GM21528 (cell line): Measurements from ENCODE around the gene P2RY12.
A peak's percentile ranks its signal among the peaks of the same experiment; 100 is the strongest.
"Not testable (repeated sequence)": the region's sequence is repeated elsewhere in the genome, so short reads cannot be mapped to it uniquely, and the experiment has no call there.

Experiments
- ATAC-seq: cut with Tn5 transposase; IDR thresholded peaks from one replicate; pipeline ENCODE4 v1.9.1; 2021; ENCODE audit warnings: mild to moderate bottlenecking, moderate library complexity; ENCODE audit not compliant: unreplicated experiment, low FRiP score

The P2RY12 gene

GRCh38 chr3:151393941-151394340, 9.4 kb upstream of the P2RY12 start:
- ATAC-seq: no peak

DNA sequence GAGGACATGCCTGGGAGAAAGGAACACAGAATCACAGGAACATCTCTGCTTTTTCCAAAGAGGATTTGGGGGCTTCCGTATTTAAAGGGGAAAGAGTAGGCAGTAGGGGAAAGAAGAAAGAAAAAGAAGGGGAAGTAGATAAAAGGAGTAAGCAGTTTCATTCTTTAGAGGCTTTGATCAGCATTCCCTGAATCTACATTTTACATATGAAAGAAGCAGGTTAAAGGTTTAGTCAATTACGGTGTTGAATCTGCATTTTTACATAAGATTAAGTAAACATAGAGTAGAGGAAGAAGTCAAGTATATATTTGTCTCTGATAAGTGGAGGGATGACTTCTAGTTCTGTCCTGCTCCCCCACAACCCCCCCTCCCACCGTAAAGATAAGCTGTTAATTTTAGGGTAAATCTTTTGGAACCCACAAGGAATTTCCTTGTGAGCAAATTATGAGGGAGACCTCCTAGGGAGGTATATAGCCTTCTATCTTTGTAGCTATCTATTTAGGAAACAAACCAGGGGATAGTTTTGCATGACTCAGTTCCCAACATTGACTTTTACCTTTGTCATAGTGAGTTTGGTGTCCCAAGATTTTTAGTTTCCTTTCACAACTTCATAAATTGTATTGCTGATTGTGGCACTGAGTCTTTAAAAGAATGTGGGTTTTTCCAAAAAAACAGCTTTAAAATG, 8.7 kb upstream of the P2RY12 start:
- ATAC-seq: no peak

GRCh38 chr3:151392191-151392590, 7.6 kb upstream of the P2RY12 start:
- not testable (repeated sequence) for ATAC-seq

DNA sequence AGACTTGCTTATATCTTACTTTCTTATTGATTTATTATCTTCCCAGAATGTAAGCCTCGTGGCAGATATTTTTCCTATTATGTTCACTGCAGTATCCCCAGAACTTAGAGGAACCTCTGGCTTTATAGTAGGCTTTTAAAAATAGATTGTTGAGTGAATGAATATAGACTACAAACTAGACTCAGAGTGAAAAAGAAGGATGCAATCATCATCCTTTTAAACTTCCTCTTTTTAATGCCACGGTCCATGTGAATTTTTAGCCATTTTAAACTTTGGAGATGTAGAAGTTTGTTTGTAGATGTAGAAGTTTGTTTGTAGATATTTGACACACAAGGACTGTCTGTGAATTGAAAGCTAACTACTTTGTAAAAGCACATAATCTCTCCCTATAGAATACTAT, 7.2 kb upstream of the P2RY12 start:
- no peak for ATAC-seq

GRCh38 chr3:151387842-151388241, 3.3 kb upstream of the P2RY12 start:
- ATAC-seq: no peak

DNA sequence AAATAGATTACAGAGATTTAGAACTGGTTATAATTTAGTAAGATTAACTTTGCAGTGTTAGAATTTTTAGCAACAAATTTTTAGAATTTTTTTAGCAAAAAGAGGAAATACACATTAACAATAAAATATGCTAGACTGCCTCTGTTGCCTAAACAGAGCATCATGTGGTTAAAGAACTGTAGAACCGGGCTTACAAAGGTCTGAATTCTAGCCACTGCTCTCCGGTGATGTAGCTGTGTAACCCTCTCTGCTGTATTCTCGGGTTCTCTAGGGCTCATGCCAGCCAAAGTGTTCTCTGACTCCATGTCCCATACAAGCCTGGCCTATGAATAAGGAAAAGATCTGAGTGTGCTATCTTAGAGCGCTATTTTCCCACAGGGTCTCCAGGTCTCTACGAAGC, 2.9 kb upstream of the P2RY12 start:
- no peak for ATAC-seq

DNA sequence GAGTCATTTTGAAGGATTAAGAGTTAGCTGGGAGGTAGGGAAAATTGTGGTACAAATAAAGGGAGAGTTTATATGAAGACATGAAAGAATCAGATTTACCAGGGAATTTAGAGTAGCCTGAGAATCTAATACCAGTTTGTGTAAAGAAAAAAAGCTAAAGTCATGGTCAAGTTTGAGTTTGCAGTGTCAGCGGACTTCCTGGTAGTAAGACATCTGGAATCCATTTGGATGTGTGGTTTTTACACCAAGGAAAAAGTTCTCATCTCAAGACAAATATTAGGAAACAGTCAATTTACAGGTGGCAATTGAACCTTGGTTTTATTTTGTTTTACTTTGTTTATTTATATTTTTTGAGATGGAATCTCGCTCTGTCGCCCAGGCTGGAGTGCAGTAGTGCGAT, 1.5 kb upstream of the P2RY12 start:
- no peak for ATAC-seq

- ATAC-seq: peak; percentile 50
Measured at GRCh38 chr3:151383956-151384355, 597 bp downstream of the P2RY12 start.

- ATAC-seq: no peak
Measured at GRCh38 chr3:151383111-151383510, 1.4 kb downstream of the P2RY12 start.

- ATAC-seq: peak; percentile 49
Measured at GRCh38 chr3:151382671-151383070, 1.9 kb downstream of the P2RY12 start.

DNA sequence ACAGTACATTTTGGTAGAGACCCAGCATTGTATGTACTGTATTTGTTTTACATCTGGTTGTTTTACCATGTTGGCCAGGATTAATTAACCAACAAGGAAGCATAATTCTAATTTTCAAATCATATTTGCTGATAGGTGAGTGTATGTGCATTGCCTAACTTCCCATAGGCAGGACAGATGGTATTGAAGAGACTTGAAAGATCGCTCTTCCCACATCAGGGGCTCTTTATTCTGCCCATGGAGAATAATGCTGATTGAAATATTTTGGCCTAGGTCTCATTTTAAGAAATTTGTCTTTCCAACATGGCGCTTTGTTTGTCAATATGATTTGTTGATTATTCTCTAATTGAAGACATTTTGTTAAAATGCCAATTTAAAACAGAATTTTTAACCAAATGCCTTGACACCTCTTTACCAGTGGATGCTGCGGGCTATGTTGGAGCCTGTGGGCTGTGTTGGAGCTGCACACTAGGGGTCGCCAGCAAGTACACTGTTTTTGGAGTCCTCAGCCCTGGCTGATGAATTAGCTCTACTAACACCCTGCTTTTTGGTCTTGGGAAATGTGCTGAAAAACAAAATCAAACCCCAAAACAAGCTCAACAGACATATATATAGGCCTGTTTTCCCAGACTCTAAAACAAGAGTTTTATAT, 5.3 kb downstream of the P2RY12 start:
- ATAC-seq: no peak

GRCh38 chr3:151377768-151378385, 6.7 kb downstream of the P2RY12 start:
- no peak for ATAC-seq

DNA sequence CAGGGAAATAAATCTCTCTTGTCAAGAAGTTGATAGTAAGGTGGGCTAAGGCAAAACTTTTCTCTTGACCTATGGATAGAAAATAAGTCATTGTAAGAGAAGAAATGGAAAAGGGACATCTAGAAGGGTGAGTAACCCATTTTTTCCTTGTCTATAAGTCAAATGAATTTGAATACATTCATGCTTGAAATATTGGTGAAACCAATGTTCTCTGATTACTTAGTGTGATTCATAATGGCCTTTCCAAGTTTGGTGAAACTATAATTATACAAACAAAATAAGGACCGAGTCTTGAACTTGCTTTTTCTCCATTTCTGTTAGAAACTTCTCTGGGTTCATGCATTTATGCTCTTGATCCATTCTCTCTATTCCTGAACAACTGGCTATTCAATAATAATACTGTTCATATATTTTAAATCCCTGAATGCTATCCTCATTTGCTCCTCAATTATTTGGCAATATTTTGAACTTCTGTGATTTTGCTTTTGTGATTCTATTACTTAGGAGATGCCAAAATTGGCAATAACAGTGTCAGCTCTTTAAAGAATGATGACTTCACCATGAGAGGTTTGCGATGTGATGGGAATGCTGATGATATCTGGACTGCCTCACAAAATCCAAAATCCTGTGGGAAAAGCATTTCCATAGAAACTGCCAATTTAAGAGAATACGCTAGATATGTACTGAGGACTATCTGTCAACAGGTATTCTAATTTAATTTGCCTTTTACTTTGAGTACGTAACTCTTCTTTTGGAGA, 12.3 kb downstream of the P2RY12 start:
- ATAC-seq: no peak

DNA sequence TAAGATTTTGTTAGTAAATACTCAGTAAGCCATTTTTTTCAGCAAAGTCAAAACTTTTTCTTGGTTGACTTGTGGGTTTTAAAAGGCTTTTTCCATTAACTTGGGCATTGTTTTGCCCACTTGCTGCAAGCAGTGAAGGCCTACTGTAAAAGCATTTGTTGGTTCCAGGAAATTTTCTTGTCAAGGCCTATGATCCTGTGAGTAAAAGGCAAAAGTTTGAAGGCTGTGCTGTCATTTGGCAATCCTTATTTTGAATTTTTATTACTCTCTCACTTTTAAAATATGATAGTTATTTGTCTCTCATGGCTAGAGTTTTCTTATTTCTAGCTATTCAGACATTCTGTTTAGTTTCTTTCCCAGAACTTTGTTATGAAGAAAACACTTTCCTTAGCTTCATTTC, 13.0 kb downstream of the P2RY12 start:
- no peak for ATAC-seq

DNA sequence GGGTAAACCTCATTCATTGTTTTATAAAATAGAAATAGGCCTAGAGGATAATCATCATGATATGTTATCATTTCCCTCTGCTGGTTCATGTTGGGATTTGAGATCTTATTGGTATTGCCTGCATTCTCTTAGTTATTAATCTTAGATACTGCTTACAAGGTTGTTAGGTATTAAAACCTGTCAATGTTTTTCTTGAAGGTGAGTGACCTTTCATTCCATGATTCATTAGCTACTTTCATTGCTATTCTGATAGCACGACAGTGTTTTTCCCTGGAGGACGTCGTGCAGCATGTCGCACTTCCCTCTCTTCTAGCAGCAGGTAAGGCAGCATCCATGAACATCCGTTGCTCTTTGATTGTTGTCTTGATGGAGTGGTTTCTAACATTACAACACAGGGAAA, 17.1 kb downstream of the P2RY12 start:
- no peak for ATAC-seq

- ATAC-seq: no peak
Measured at GRCh38 chr3:151366993-151367392, 17.6 kb downstream of the P2RY12 start.

DNA sequence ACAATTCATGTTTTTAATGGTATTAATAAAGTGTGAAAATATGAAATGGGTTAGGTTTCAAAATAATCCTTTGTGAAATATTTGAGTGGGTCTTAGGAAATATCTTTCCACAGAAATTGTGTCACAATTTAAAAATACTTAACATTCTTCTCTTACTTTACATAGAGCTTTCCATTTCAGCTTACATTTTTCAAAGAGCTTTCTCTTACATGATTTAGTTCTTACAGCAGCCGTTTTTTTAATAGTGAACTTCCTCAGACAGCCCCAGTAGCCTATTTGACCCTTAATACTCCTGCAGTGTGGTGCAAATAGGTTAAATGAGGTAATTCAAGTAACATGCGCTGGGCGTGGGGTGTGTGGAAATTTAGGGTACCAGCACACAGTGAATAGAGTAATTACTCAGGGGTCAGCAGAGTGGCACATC, 21.8 kb downstream of the P2RY12 start:
- no peak for ATAC-seq

GRCh38 chr3:151357463-151357850, 27.1 kb downstream of the P2RY12 start:
- no peak for ATAC-seq

GRCh38 chr3:151356794-151357462, 27.6 kb downstream of the P2RY12 start:
- no peak for ATAC-seq

DNA sequence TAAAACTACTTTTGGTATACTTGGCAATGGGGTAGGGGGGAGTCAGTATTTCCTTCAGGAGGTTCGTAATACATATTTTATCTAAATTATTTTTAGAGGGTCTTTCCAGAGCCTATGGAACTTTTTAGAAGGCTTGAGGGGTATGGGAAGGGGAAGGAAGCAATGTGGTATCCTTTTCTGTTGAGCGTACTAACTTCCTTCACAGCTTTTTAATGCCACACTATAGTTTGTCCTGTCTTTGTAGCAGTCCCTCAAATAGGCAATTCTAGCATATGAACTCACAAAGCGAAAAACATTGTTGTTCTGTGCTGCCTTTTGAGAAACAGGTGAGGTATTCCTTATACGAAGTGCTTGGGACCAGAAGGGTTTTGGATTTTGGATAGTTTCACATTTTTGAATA, 32.9 kb downstream of the P2RY12 start:
- peak; percentile 15 for ATAC-seq

GRCh38 chr3:151351219-151351618, 33.3 kb downstream of the P2RY12 start:
- ATAC-seq: peak; percentile 90
